ENCODE measurements around the gene C19orf33.
A peak's percentile ranks its signal among the peaks of the same experiment; 100 is the strongest.
"Not testable (repeated sequence)": the region's sequence is repeated elsewhere in the genome, so short reads cannot be mapped to it uniquely, and the experiment has no call there.

The C19orf33 gene

GRCh38 chr19:38309615-38310278 is 5.7 kb downstream of the C19orf33 start:
- DNase-seq = no peak

GRCh38 chr19:38310279-38310670 is 6.2 kb downstream of the C19orf33 start:
- no peak for DNase-seq

- DNase-seq = no peak
Measured at GRCh38 chr19:38310986-38311385, 6.9 kb downstream of the C19orf33 start.

GRCh38 chr19:38315657-38316476 is 11.8 kb downstream of the C19orf33 start, which contains the start of gene YIF1B:
YIF1B (minus strand) TSS chr19:38315947; CDS start chr19:38315917, 30 bp downstream.
- peak; percentile 99 for DNase-seq

GRCh38 chr19:38316477-38317067 is 12.5 kb downstream of the C19orf33 start:
- DNase-seq = no peak

GRCh38 chr19:38317104-38317612 is 13.1 kb downstream of the C19orf33 start:
- DNase-seq = no peak

GRCh38 chr19:38318660-38319059 is 14.6 kb downstream of the C19orf33 start:
- no peak for DNase-seq

- DNase-seq = peak; percentile 47
Measured at GRCh38 chr19:38319421-38320258, 15.6 kb downstream of the C19orf33 start, which contains the start of gene KCNK6. KCNK6 (plus strand) TSS chr19:38319845; CDS start chr19:38319951, 106 bp downstream.

- DNase-seq = no peak
Measured at GRCh38 chr19:38320969-38321339, 16.9 kb downstream of the C19orf33 start.

- DNase-seq = no peak
Measured at GRCh38 chr19:38321646-38322196, 17.7 kb downstream of the C19orf33 start.

- no peak for DNase-seq
Measured at GRCh38 chr19:38323291-38323690, 19.2 kb downstream of the C19orf33 start.

- no peak for DNase-seq
Measured at GRCh38 chr19:38324431-38324830, 20.4 kb downstream of the C19orf33 start.

GRCh38 chr19:38326591-38326990 is 22.5 kb downstream of the C19orf33 start:
- DNase-seq = no peak

- no peak for DNase-seq
Measured at GRCh38 chr19:38329651-38330050, 25.6 kb downstream of the C19orf33 start.

GRCh38 chr19:38331728-38332127 is 27.7 kb downstream of the C19orf33 start:
- DNase-seq = no peak

- no peak for DNase-seq
Measured at GRCh38 chr19:38333245-38333644, 29.2 kb downstream of the C19orf33 start.

- DNase-seq = peak; percentile 99
Measured at GRCh38 chr19:38335949-38336637, 32.0 kb downstream of the C19orf33 start.

- peak; percentile 97 for DNase-seq
Measured at GRCh38 chr19:38336638-38337359, 32.7 kb downstream of the C19orf33 start.

- no peak for DNase-seq
Measured at GRCh38 chr19:38337360-38337653, 33.3 kb downstream of the C19orf33 start.

- not testable (repeated sequence) for DNase-seq
Measured at GRCh38 chr19:38339011-38339410, 35.0 kb downstream of the C19orf33 start.

- no peak for DNase-seq
Measured at GRCh38 chr19:38340927-38341326, 36.9 kb downstream of the C19orf33 start.
